Bronchial epithelial cell (primary cell): ENCODE data around the gene CACNG6. TPM values are rescaled to one million over a fixed set of nuclear protein-coding genes. Genes with fewer than 3 reads are reported as not detected.
A peak's percentile ranks its signal among the peaks of the same experiment; 100 is the strongest.
"Not testable (repeated sequence)": the region's sequence is repeated elsewhere in the genome, so short reads cannot be mapped to it uniquely, and the experiment has no call there.

Experiments
- DNase-seq: peaks from one replicate; pipeline ENCODE4 v3.0.0-alpha.2; 2010; ENCODE audit warnings: low read depth
- FAIRE-seq: peaks from 2 replicates; lab custom pipeline; 2011; peaks lifted over from hg19 to GRCh38; lab: Jason Lieb, UNC
- H3K27me3 ChIP-seq: 2 replicates; pipeline ENCODE4 v1.5.1; 2011; ENCODE audit warnings: low read length; ENCODE audit not compliant: control insufficient read depth, insufficient read depth
- H3K36me3 ChIP-seq: 2 replicates; pipeline ENCODE4 v1.5.1; 2011; ENCODE audit warnings: low read length; ENCODE audit not compliant: control insufficient read depth, insufficient read depth
- H3K4me3 ChIP-seq: 2 replicates; pipeline ENCODE4 v1.5.1; 2011; ENCODE audit warnings: mild to moderate bottlenecking, low read depth, low read length, control low read depth
- total RNA-seq: library from RNA; depleted of rRNA; stranded (reverse); fragments of >200 nt; gene quantifications from 2 replicates; pipeline ENCODE4 v1.2.1, GENCODE V29; 2014
- TF ChIP-seq, protein P1 (sequence below): IDR thresholded peaks from 2 replicates; pipeline ENCODE4 v1.5.1; 2011; ENCODE audit warnings: mild to moderate bottlenecking, moderate library complexity, low read length, control low read depth, inconsistent platforms; ENCODE audit not compliant: insufficient read depth, severe bottlenecking

CACNG6 gene
- total RNA-seq, 1 donor from 2014 or later = 0.26 TPM

DNA sequence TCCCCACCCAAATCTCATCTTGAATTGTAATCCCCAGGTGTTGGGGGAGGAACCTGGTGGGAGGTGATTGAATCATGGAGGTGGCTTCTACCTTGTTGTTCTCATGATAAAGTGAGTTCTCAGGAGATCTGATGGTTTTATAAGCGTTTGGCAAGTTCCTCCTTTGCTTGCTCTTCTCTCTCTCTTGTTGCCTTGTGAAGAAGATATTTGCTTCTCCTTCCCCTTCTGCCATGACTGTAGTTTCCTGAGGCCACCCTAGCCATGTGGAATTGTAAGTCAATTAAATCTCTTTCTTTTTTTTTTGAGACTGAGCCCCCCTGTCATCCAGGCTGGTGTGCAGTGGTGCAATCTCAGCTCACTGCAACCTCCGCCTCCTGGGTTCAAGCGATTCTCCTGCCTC lies 37.9 kb downstream of the CACNG6 start:
- no peak for DNase-seq
- no peaks in the 10 kb centered on the region for H3K36me3 ChIP-seq
- TF ChIP-seq, protein P1, sequence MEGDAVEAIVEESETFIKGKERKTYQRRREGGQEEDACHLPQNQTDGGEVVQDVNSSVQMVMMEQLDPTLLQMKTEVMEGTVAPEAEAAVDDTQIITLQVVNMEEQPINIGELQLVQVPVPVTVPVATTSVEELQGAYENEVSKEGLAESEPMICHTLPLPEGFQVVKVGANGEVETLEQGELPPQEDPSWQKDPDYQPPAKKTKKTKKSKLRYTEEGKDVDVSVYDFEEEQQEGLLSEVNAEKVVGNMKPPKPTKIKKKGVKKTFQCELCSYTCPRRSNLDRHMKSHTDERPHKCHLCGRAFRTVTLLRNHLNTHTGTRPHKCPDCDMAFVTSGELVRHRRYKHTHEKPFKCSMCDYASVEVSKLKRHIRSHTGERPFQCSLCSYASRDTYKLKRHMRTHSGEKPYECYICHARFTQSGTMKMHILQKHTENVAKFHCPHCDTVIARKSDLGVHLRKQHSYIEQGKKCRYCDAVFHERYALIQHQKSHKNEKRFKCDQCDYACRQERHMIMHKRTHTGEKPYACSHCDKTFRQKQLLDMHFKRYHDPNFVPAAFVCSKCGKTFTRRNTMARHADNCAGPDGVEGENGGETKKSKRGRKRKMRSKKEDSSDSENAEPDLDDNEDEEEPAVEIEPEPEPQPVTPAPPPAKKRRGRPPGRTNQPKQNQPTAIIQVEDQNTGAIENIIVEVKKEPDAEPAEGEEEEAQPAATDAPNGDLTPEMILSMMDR = no peak
- FAIRE-seq = no peak
- H3K4me3 ChIP-seq = no peak overlapping the region
- H3K27me3 ChIP-seq = no peaks in the 10 kb centered on the region

DNA sequence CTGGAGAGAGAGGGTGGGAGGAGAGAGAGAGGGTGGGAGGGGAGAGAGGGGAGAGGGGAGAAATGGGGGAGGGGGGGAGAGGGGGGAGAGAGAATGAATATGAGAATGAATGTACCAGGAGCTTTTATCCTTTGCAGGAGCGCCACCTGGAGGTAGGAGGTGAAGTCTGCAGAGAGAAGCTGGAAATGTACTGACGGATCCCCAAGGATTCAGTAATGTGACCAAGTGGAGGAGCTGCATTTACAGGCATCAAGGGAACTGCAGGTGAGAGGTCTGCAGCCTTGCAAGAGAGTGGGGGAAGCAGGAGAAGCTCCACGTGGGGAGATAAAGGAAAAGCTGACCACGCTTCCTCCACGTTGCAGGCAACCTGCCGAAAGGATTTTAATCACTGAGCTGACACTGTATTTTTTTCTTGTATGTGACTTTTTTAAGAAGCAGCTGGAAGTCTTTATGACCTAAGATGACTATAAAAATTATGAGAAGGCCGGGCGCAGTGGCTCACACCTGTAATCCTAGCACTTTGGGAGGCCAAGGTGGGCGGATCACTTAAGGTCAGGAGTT lies 38.6 kb downstream of the CACNG6 start:
- Histone ChIP-seq H3K36me3 (no peaks in the 10 kb centered on the region), H3K4me3 (no peak overlapping the region), H3K27me3 (no peaks in the 10 kb centered on the region)
- no peak for FAIRE-seq
- TF ChIP-seq, protein P1 = peak; percentile 68
- DNase-seq = peak; percentile 32

DNA sequence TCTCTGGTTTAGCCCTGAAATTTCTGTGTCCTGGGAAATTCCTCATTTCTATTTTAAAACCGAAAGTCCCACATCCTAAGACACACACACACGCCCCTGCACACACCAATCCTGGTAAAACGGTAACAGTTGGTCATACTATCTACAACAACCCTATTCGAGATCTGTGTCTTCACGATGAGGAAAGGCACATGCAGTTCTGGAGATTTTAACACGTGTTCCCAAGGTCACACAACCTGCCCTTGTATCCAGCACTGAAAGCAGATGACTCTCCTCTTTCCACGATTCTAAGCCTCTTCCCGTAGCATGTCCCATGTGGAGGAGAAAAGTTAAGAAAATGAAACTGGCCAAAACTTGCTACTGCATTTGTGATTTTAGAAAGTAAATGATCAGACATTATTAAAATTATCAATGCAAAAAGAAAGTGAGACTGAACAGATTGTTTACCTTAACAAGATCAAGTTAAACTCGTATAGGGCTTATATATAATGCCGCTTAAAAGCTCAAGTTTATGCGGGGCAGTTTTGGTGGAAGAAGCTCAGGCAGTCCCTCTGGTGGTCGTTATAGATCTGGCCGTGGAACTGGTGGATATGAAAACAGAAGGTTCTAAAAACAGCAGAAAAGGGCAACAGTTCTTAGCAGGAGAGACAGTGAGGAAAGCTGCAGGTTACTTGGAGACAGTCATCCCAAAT lies 39.6 kb downstream of the CACNG6 start:
- Histone ChIP-seq H3K4me3 (no peak overlapping the region), H3K27me3 (no peaks in the 10 kb centered on the region), H3K36me3 (no peaks in the 10 kb centered on the region)
- FAIRE-seq = no peak
- TF ChIP-seq, protein P1 = no peak
- DNase-seq = no peak

DNA sequence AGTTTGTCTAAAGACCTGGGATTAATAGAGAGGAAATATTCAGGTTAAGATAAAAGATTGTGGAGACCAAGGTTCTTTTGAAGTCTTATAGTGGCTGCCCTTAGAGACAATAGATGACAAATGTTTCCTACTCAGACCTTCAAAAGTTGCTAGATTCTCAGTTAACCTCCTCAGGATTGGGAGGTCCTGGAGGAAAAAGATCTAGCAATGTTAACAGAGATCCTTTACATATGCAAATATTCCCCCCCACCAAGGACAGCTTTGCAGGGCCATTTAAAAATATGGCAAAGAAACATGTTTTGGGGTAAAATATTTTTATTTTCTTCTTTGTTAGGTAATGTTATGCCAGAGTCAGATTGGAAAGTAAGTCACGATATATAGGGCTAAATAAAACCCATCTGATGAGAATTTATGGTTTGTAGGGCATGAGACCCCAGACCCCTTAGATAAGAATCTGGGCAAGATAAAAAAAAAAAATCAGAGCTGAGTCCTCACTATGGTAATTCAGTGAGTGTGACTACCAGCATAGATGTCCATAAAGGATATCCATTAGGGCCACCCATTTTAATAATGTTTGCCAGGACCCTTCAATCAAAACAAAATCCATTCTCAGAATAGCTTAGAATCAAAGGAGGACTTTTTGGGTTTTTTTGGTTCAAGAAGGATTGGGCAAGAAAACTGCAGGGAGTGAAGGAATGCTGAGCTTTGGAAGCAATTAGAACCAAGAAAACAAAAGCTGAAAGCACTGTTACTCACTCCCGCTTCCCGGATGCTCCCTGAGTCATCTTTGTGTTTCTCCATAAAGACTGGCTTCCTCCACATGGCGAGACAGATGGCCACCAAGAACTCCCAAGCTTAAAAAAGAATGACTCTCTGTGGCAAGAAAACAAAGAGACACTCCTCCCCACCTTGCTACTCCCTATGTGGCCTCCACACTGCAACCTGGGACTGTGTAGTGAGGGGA lies 44.1 kb downstream of the CACNG6 start:
- FAIRE-seq (no peak), DNase-seq (peak; percentile 75)
- Histone ChIP-seq H3K4me3 (no peak overlapping the region), H3K36me3 (no peaks in the 10 kb centered on the region), H3K27me3 (no peaks in the 10 kb centered on the region)
- TF ChIP-seq, protein P1 = no peak

DNA sequence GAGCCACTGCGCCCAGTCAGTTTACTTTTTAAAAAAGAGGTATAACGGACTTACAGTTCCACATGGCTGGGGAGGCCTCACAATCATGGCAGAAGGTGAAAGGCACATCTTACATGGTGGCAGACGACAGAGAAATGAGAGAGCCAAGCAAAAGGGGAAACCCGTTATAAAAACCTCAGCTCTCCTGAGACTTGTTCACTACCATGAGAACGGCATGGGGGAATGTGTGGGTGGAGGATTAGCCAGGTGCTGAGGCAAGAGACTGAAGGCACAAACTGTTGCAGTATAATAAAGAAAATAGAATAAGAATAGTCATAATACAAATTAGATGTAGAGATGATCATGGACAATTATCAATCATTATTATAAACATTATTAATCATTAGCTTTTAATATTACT lies 45.1 kb downstream of the CACNG6 start:
- H3K27me3 ChIP-seq, FAIRE-seq, H3K4me3 ChIP-seq, H3K36me3 ChIP-seq, DNase-seq: not testable (repeated sequence)

DNA sequence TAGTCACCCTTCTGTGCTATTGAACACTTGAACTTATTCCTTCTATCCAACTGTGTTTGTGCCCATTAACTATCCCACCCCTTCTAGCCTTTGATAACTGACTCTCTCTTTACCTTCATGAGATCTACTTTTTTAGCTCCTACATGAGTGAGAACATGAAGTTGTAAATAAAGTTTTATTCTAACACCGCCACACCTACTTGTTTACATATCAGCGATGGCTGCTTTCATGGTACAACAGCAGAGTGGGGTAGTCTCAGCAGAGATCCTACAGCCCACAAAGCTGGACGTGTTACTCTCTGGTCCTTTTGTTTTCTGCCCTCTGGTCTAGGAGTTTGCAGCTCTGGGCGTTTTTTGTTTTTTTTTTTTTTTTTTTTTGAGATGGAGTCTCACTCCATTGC lies 48.6 kb downstream of the CACNG6 start:
- no peaks in the 10 kb centered on the region for H3K36me3 ChIP-seq
- FAIRE-seq (no peak), DNase-seq (no peak)
- no peak overlapping the region for H3K4me3 ChIP-seq
- TF ChIP-seq, protein P1 = no peak
- no peaks in the 10 kb centered on the region for H3K27me3 ChIP-seq
